NCI-H1417 treated with DMSO at 0.1 percent for 48 hours (cell line): ENCODE results near the gene UAP1.

Source experiments
- DNase-seq: peaks from one replicate; lab custom pipeline; 2025; lab: John Stamatoyannopoulos, UW

The UAP1 gene

GRCh38 chr1:162616848-162617247 is 55.3 kb downstream of the UAP1 start:
- DNase-seq = no peak

DNA sequence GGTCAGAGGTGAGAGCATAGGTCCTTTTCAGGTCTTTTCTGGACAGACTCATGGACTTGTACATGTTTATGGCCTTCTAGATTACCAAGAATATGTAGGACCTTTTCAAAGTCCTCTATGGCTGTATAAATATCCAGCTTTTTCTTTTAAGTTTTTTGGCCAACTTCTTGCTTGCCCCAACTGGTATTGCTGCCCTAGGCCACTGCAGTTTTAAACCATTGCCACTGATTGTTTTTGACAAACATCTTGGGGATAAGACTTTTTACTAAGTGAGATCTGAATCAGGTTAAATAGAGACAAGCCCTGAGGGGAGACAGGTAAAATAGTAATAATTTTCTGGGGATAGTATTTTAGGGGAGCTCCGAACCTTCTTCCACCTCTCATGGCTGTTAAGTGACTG is 56.0 kb downstream of the UAP1 start:
- no peak for DNase-seq

DNA sequence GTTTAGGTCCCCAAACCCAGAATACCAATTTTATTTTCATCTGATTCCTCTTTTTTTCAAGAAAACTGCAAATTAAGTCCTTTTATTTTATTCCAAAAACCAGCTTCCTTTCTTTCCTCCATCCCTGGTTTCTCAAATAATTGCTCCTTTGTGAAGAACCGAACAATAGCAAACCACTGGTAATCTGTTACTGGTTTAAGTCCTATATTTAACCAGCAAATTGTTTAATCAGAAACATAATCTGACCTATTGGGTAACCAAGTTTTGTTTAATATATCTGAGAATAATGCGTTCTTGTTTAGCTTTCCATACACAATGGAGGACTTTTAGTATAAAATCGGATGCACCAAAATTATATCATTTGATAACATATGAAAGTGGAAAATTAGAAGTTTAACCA is 57.6 kb downstream of the UAP1 start:
- DNase-seq = no peak

- DNase-seq = no peak
Measured at GRCh38 chr1:162621256-162621655, 59.7 kb downstream of the UAP1 start.

DNA sequence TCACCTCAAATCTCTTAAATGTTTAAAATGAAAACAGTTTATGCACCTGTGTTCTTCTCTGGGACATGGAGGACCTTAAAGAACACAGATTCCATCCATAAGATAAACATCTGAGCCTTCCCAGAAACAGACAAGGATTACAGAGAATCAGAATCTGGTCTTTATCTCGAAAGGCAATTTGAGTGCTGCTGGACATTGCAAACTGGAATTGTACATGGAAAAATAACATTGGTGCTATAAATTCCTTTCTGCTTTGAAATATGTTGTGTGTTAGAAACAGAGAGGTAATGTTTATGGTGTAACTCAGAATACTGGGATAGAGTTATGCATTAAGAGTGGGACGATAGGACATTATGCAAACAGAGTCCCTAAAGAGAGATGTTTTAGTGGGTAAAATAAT is 64.2 kb downstream of the UAP1 start:
- DNase-seq = no peak

DNA sequence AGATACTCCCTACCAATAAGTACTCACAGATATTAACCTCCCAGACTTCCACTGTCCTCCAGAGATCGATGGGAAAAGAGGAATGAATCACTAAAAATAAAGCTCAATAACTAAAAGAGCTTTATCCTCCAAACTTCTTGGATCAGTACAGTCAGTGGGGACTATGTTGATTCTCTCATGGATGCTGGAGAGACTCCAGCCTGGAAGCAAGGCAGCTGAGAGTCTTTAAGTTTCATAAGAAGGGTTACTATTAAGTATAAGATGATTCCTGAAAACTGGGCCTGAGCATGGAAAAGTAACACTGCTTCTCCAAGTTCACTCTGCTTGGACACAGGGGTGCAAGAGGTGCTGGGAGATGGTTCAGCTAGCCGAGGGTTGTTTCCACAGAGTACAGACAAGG is 64.6 kb downstream of the UAP1 start:
- no peak for DNase-seq

GRCh38 chr1:162626761-162627160 is 65.2 kb downstream of the UAP1 start:
- DNase-seq = no peak

- DNase-seq = no peak
Measured at GRCh38 chr1:162627662-162628296, 66.3 kb downstream of the UAP1 start.

GRCh38 chr1:162629077-162629627 is 67.6 kb downstream of the UAP1 start:
- no peak for DNase-seq

DNA sequence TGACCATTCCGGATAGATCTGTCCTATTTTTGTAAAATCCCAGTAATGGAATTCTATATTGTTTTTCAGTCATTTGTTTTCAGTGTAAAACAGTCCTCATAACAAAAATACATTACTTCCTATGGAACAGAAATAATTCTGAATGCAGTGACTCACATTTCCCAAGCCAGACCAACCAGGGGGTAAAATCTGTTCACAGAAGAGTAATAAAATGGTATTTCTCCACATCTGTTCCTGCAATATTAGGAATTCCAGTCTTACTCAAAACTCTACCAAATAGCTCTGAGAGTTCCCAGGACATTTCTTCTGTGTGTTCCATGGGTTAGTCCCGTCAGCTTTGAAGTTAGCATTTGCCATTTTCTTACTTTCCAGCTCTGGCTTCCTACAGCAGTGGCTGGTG is 68.1 kb downstream of the UAP1 start:
- no peak for DNase-seq

GRCh38 chr1:162631546-162632191 is 70.1 kb downstream of the UAP1 start:
- DNase-seq = no peak

DNA sequence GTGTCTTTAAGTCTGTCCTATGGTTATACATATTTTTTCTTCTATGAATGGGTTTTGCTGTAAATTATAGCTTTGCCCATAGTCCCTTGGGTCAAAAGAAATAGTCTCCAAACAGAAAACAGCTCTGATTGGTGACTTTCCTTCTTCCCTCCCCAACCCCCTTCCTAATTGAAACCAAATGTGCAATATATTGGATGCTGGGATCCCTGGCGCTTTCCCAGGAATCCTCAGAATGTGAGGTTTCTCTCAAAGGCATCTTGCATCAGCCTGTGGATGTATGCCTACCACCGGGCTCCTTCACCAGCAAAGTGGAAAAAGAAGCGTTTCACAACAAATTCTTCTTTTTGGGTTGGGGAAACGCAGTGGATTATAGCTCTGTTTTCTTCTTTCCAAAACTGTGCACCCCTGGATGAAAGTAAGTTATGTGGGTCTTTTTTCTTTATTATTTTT is 70.7 kb downstream of the UAP1 start, which contains the start of gene DDR2:
Gene DDR2, plus strand, starts transcription at position 248 of the 450 bp plus-strand sequence. CDS start 86,600 bp downstream, outside the sequence.
- DNase-seq = no peak

DNA sequence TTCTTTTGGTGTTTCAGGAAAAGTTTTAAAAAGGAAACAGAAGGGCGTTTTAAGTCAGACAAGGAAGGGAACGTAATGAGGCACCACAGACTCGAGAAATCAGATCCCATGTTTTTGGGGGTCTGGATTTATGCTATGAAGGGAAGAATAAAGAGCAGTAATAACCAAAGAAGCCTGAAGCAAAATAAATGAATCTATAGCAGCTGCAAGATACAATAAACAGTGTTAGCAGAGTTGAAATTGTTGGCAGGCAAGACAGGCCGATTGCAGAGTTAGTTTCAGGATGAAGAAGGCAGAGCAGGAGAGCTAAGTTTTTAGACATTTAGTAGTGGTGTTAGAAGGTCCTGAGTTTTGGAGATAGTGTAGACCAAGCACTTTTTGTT is 71.2 kb downstream of the UAP1 start:
- DNase-seq = no peak

- no peak for DNase-seq
Measured at GRCh38 chr1:162633081-162633762, 71.7 kb downstream of the UAP1 start.

DNA sequence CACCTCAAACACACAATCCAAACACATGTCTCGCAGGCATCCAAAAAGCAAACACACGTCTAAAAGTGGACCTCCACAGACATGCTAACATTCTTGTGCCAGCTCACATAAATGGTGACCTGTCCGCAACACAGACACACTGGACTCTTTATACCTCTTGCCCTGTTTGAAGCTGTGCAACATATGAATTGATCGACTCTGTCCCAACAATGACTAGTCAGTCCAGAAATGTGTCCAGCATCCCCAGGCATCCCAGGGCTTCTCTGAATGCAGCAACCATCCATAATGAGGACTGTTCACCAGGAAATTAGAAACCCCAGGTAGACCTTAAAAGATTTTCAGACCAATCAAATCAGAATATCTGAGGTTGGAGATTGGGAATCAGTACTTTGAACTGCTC is 73.9 kb downstream of the UAP1 start:
- no peak for DNase-seq

- DNase-seq = no peak
Measured at GRCh38 chr1:162639718-162640117, 78.2 kb downstream of the UAP1 start.

- DNase-seq = no peak
Measured at GRCh38 chr1:162641114-162641513, 79.6 kb downstream of the UAP1 start.

- DNase-seq = no peak
Measured at GRCh38 chr1:162644986-162645314, 83.4 kb downstream of the UAP1 start.

DNA sequence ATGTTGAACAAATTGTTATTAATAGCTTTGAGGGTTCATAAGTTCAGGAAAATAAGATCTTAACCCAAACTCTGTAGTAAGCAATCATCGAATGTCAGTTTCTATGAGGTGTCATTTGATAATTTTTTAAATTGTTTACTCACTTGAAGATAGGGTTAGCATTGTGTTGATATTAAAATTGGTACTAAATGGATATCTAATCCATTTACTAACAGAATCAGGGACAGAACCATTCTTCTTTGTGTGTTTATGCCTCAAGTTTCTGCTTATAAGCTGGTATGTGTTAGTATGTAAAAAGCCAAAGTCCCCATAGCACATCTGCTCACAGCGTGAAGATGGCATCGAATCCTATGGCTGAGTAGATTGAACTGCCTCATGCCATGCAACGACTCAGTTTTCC is 84.1 kb downstream of the UAP1 start:
- no peak for DNase-seq

GRCh38 chr1:162649583-162649982 is 88.1 kb downstream of the UAP1 start:
- DNase-seq = no peak
